ENCODE data around the gene SLC27A3. TPM values are rescaled to one million over a fixed set of nuclear protein-coding genes. Genes with fewer than 3 reads are reported as not detected.

SLC27A3 gene
- polyA plus RNA-seq (2013): 16.4 and 16.5 TPM in 2 replicates

DNA sequence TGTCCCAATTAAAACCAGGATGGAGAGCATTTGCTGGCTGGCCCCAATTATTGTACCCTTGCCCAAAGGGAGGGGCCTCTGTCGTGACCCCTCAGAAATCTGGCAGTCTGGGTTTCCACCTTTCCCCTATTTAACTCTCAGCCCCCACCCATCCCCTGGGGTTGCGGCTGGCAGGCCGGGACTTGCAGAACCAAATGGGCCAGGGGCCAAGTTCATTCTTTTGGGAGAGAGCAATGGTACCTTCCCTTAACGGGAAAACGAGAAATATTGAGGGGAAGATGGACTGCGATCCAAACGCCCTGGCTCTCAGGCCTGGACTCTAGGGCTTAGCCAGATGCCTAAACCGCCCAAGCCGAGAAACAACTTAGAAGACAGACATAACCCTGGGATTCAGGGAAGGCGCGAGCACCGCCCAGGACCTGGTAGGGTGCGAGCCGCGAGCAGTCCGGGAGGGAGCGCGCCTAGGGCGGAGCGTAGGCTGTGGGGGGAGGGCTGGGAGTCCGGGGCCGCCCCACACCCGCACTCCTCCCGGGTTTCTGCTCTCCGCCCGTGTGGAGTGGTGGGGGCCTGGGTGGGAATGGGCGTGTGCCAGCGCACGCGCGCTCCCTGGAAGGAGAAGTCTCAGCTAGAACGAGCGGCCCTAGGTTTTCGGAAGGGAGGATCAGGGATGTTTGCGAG is at the start of gene SLC27A3:
Gene SLC27A3 (plus strand): TSS at position 628 of the 678 bp plus-strand sequence. CDS start 91 bp downstream, outside the sequence.
- no peak within 1 kb of the TSS for H2BK12ac ChIP-seq (ENCODE audit: low read length)
- H3K27me3 ChIP-seq (ENCODE audit: insufficient read depth, low read length): no peaks in the 10 kb centered on the region
- no CpG with 5 or more reads among the region's 35 CpGs for WGBS (ENCODE audit: extremely low coverage, insufficient coverage, insufficient read length)
- no peaks in the 10 kb centered on the region for H3K9me3 ChIP-seq (ENCODE audit: insufficient read depth, low read depth, low read length)
- peak within 1 kb of the TSS; percentile 96 for H3K4me2 ChIP-seq (ENCODE audit: low read length)
- H3K9ac ChIP-seq (ENCODE audit: low read length): peak within 1 kb of the TSS; percentile 79
- H4K8ac ChIP-seq (ENCODE audit: low read depth, low read length): peak within 1 kb of the TSS; percentile 63
- peaks cover 8% of the 10 kb centered on the region for H3K79me2 ChIP-seq (ENCODE audit: control insufficient read depth, insufficient read depth, low read length, poor library complexity)
- peak within 1 kb of the TSS; percentile 65 for H4K12ac ChIP-seq (ENCODE audit: low read depth, low read length)
- peak within 1 kb of the TSS; percentile 77 for H2AFZ ChIP-seq (ENCODE audit: insufficient read depth, low read length, poor library complexity)
- peak within 1 kb of the TSS; percentile 74 for H4K91ac ChIP-seq (ENCODE audit: low read depth, low read length)
- peak within 1 kb of the TSS; percentile 82 for H3K4me3 ChIP-seq (ENCODE audit: low read depth, low read length)
- peak within 1 kb of the TSS; percentile 34 for H2BK120ac ChIP-seq (ENCODE audit: insufficient read depth, low read length, poor library complexity)
- peak within 1 kb of the TSS; percentile 94 for H3K14ac ChIP-seq (ENCODE audit: low read length)
- peaks cover 9% of the 10 kb centered on the region for H3K79me1 ChIP-seq (ENCODE audit: low read length)
- DNase-seq: peak; percentile 48 to 62
- peak within 1 kb of the TSS; percentile 25 for H2AK5ac ChIP-seq (ENCODE audit: low read length)
- H3K36me3 ChIP-seq (ENCODE audit: control insufficient read depth in 1 of 2, insufficient read depth in 2 of 2, low read length in 2 of 2): peaks cover 41 to 43% of the 10 kb centered on the region in 2 experiments
- peak within 1 kb of the TSS; percentile 48 for H2BK5ac ChIP-seq (ENCODE audit: low read depth, low read length, poor library complexity)
- H3K4ac ChIP-seq (ENCODE audit: low read depth, low read length): peak within 1 kb of the TSS; percentile 31
- peaks cover 5 to 8% of the 10 kb centered on the region in 2 experiments for H3K4me1 ChIP-seq (ENCODE audit: control insufficient read depth in 1 of 2, insufficient read depth in 2 of 2, low read length in 2 of 2)
- peak within 1 kb of the TSS; percentile 84 for H3K18ac ChIP-seq (ENCODE audit: low read length)
- H3K23ac ChIP-seq (ENCODE audit: low read length): no peak within 1 kb of the TSS
- H3K27ac ChIP-seq (ENCODE audit: low read depth, low read length): peak within 1 kb of the TSS; percentile 80

- peak within 1 kb of the TSS; percentile 93 for H3K4ac ChIP-seq (ENCODE audit: low read depth, low read length)
- no peaks in the 10 kb centered on the region for H3K27me3 ChIP-seq (ENCODE audit: insufficient read depth, low read length)
- H3K9ac ChIP-seq (ENCODE audit: low read length): peak within 1 kb of the TSS; percentile 98
- H4K91ac ChIP-seq (ENCODE audit: low read depth, low read length): peak within 1 kb of the TSS; percentile 97
- no CpG with 5 or more reads among the region's 49 CpGs for WGBS (ENCODE audit: extremely low coverage, insufficient coverage, insufficient read length)
- peak within 1 kb of the TSS; percentile 63 for H2AK5ac ChIP-seq (ENCODE audit: low read length)
- H2AFZ ChIP-seq (ENCODE audit: insufficient read depth, low read length, poor library complexity): peak within 1 kb of the TSS; percentile 91
- H3K4me1 ChIP-seq (ENCODE audit: control insufficient read depth in 1 of 2, insufficient read depth in 2 of 2, low read length in 2 of 2): peaks cover 3 to 5% of the 10 kb centered on the region in 2 experiments
- H3K23ac ChIP-seq (ENCODE audit: low read length): no peak within 1 kb of the TSS
- H3K18ac ChIP-seq (ENCODE audit: low read length): peak within 1 kb of the TSS; percentile 84
- H4K8ac ChIP-seq (ENCODE audit: low read depth, low read length): peak within 1 kb of the TSS; percentile 97
- H3K4me3 ChIP-seq (ENCODE audit: low read depth, low read length): peak within 1 kb of the TSS; percentile 79
- H2BK12ac ChIP-seq (ENCODE audit: low read length): peak within 1 kb of the TSS; percentile 29
- peak within 1 kb of the TSS; percentile 92 for H3K14ac ChIP-seq (ENCODE audit: low read length)
- peak within 1 kb of the TSS; percentile 90 for H4K12ac ChIP-seq (ENCODE audit: low read depth, low read length)
- H3K36me3 ChIP-seq (ENCODE audit: control insufficient read depth in 1 of 2, insufficient read depth in 2 of 2, low read length in 2 of 2): no peaks in the 10 kb centered on the region
- peak; percentile 100 for DNase-seq
- H3K27ac ChIP-seq (ENCODE audit: low read depth, low read length): peak within 1 kb of the TSS; percentile 76
- peak within 1 kb of the TSS; percentile 87 for H2BK120ac ChIP-seq (ENCODE audit: insufficient read depth, low read length, poor library complexity)
- no peaks in the 10 kb centered on the region for H3K9me3 ChIP-seq (ENCODE audit: insufficient read depth, low read depth, low read length)
- H3K4me2 ChIP-seq (ENCODE audit: low read length): peak within 1 kb of the TSS; percentile 98
- peak within 1 kb of the TSS; percentile 81 for H2BK5ac ChIP-seq (ENCODE audit: low read depth, low read length, poor library complexity)
- peaks cover 9% of the 10 kb centered on the region for H3K79me1 ChIP-seq (ENCODE audit: low read length)
- H3K79me2 ChIP-seq (ENCODE audit: control insufficient read depth, insufficient read depth, low read length, poor library complexity): peaks cover 7% of the 10 kb centered on the region
Observed at GRCh38 chr1:153727463-153728304, 47.5 kb upstream of the SLC27A3 start, which contains the start of gene INTS3. Gene INTS3 (plus strand): TSS chr1:153728050. CDS start chr1:153728635, 585 bp downstream.

GRCh38 chr1:153728305-153729066 is 46.7 kb upstream of the SLC27A3 start:
- no peaks in the 10 kb centered on the region for H3K27me3 ChIP-seq (ENCODE audit: insufficient read depth, low read length)
- peak overlapping the region; percentile 92 for H3K14ac ChIP-seq (ENCODE audit: low read length)
- peaks cover 7% of the 10 kb centered on the region for H3K79me2 ChIP-seq (ENCODE audit: control insufficient read depth, insufficient read depth, low read length, poor library complexity)
- peak overlapping the region; percentile 63 for H2AK5ac ChIP-seq (ENCODE audit: low read length)
- H4K12ac ChIP-seq (ENCODE audit: low read depth, low read length): peak overlapping the region; percentile 90
- no peak overlapping the region for H3K23ac ChIP-seq (ENCODE audit: low read length)
- H4K91ac ChIP-seq (ENCODE audit: low read depth, low read length): peak overlapping the region; percentile 97
- H3K9me3 ChIP-seq (ENCODE audit: insufficient read depth, low read depth, low read length): no peaks in the 10 kb centered on the region
- no peaks in the 10 kb centered on the region for H3K36me3 ChIP-seq (ENCODE audit: control insufficient read depth in 1 of 2, insufficient read depth in 2 of 2, low read length in 2 of 2)
- H3K9ac ChIP-seq (ENCODE audit: low read length): peak overlapping the region; percentile 98
- H3K4me3 ChIP-seq (ENCODE audit: low read depth, low read length): peak overlapping the region; percentile 79
- peak overlapping the region; percentile 29 for H2BK12ac ChIP-seq (ENCODE audit: low read length)
- peak overlapping the region; percentile 87 for H2BK120ac ChIP-seq (ENCODE audit: insufficient read depth, low read length, poor library complexity)
- H3K79me1 ChIP-seq (ENCODE audit: low read length): peaks cover 9% of the 10 kb centered on the region
- peak overlapping the region; percentile 76 for H3K27ac ChIP-seq (ENCODE audit: low read depth, low read length)
- H2AFZ ChIP-seq (ENCODE audit: insufficient read depth, low read length, poor library complexity): peak overlapping the region; percentile 21
- peak overlapping the region; percentile 84 for H3K18ac ChIP-seq (ENCODE audit: low read length)
- H3K4ac ChIP-seq (ENCODE audit: low read depth, low read length): peak overlapping the region; percentile 93
- no CpG with 5 or more reads among the region's 19 CpGs for WGBS (ENCODE audit: extremely low coverage, insufficient coverage, insufficient read length)
- H2BK5ac ChIP-seq (ENCODE audit: low read depth, low read length, poor library complexity): peak overlapping the region; percentile 81
- H4K8ac ChIP-seq (ENCODE audit: low read depth, low read length): peak overlapping the region; percentile 94
- peak overlapping the region; percentile 98 for H3K4me2 ChIP-seq (ENCODE audit: low read length)
- H3K4me1 ChIP-seq (ENCODE audit: control insufficient read depth in 1 of 2, insufficient read depth in 2 of 2, low read length in 2 of 2): peaks cover 3 to 5% of the 10 kb centered on the region in 2 experiments
- peak in 1 of 2 donors; percentile 28 for DNase-seq
